ENCODE data around the gene GALNTL6. TPM values are rescaled to one million over a fixed set of nuclear protein-coding genes. Genes with fewer than 3 reads are reported as not detected.

Gene GALNTL6
- polyA plus RNA-seq, 3 donors, result 0.85 to 3.4 (median 0.98) TPM

DNA sequence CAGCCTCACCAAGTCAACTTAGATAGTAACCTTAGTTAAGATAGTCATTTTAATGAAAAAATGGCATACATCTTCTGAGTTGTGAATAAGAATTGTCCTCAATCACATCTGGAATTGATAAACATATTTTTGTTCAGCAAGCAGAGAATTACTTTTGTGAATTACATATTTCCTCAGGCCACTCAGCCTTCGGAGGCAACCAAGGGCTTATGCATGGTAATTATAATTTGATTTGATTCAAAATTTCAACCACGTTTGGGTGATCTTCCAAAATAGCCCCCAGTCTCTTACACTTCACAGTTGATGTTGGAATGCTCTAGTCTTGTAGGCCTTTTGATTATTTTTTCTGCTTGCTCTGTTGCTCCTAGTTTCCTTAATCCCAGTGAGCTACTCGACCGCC lies 63.4 kb downstream of the GALNTL6 start:
- DNase-seq (ENCODE audit: low read depth in 3 of 3, low spot score in 2 of 3), result no peak

DNA sequence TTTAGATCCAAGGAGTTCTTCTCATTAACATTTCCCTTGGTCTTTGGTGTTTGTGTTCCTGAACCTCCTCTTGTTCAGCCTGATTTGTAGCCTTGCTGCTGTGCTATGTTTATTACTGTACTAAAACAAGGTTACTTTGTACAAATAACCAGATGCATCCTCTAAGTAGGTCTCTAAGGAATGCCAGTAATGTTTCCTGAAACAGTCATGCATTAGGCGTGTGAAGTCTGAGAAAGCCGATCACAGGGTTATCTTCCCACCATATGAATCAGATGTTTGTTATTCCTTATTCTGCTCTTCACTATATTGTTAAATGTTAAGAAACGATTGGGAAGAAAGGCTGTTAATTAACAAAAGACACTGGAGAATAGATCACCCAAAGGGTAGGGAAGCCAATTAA lies 66.9 kb downstream of the GALNTL6 start:
- DNase-seq (ENCODE audit: low read depth in 3 of 3, low spot score in 2 of 3), result no peak

DNA sequence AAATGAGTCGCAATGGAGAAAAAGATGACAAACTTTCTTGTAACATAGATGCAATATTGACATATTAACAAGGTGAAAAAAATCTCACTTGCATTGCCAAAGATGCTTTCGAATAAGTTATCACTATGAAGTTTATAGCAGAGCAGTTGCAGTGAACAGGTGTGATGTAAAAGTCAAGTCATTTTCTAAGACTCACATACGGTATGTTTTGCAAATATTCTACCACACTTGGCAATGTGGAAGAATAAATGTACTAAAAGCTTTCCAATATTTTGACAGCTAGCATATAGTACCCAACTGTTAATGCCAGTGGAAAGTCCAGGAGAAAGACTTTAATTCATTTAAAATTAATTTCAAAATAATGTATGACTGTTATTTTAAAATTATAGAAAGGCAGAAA lies 76.5 kb downstream of the GALNTL6 start:
- DNase-seq (ENCODE audit: low read depth in 3 of 3, low spot score in 2 of 3), result no peak

DNA sequence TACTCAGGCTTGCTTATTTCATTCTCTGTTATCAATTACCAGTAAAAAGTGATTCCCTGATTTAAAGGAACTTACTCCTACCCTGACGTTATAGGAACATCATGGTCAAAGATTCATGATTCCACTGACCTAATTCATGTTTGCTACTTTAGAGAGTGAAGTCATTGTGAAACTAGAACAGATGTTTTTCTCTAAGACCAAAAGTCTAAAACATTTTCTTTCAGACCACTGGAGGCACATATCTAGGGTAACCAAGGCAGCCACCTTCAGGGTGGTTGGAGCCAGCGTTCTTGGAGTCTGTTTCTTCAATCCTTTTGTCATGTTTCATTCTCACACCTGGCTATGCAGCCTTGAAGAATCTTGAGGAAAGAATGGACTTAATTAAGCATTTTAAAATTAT lies 77.8 kb downstream of the GALNTL6 start:
- no peak for DNase-seq (ENCODE audit: low read depth in 3 of 3, low spot score in 2 of 3)

DNA sequence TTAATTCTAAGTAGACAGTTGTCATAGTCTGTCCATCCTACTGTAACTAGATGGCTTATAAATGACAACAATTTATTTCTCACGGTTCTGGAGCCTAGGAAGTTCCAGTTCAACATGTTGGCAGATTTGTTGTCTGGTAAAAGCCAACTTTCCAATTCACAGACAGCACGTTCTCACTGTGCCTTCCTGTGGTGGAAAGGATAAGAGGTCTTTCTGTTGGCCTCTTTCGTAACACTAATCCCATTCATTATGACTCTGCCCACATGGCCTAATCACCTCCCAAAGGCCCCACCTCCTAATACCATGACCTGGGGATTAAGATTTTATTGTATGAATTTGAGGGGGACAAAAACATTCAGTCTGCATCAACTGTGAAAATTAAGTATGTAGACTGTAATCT lies 83.2 kb downstream of the GALNTL6 start:
- DNase-seq (ENCODE audit: low read depth in 3 of 3, low spot score in 2 of 3), result no peak

DNA sequence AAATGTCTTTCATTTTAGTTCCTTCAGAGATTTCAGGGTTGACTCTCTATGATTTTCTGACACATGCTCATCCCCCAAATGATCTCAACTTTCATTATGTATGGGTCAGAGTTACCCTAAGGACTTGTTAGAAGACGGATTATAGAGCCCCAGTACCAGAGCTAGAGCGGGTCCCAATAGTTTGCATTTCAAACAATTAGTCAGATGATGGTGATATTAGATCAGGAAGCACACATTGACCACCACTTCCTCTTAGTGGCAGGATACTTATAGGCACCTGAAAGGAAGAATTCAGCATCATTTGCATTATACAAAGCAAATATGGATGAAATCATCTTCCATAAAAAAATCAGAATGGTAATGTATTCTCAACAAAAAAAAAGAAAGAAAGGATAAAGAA lies 106.1 kb downstream of the GALNTL6 start:
- no peak for DNase-seq (ENCODE audit: low read depth in 3 of 3, low spot score in 2 of 3)

DNA sequence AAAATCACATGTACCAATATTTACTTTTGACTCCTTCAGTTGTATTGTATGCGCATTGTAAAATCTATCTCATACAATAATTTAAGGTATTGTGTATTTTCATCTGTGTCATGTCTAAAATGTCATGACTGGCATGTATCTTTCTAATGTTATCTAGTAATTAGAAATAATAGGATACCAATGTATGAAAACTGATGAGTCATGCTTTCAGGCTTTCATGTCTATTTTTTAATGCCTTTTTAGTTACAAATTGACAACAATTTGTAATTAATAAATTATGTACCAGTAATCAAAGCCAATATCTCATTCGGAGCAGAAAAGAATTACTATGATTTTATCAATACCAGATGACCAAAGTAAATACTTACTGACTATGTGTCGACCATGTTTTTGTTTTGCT lies 107.7 kb downstream of the GALNTL6 start:
- DNase-seq (ENCODE audit: low read depth in 3 of 3, low spot score in 2 of 3), result no peak

DNA sequence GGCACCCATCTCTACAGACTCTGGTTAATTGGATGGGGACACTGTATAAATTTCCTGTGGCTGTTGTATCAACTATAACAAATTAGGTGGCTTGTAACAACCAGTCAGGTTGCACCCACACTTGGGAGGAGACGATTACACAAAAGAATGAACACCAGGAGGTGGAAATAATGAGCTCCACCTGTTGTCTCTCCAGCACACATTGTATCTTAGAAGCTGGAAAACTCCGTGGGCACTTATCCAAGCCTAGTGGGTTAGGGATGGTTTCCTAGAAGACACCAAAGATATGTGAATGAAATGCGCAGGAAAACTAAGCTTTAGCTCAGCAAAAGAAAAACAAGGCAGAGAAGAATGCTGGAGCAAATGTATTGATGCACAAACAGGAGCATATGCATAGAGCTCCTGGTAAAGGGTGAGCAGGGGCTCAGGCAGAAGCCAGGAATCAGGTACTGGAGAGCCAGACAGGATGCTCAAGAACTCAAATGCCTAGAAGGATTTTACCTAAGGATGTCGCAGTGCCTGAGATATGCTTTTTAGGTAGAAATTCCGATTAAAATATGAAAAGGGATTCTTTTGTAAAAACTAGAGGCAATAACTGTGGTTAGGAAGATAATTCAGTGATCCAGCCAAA lies 111.7 kb downstream of the GALNTL6 start:
- DNase-seq (ENCODE audit: low read depth in 3 of 3, low spot score in 2 of 3), result no peak

DNA sequence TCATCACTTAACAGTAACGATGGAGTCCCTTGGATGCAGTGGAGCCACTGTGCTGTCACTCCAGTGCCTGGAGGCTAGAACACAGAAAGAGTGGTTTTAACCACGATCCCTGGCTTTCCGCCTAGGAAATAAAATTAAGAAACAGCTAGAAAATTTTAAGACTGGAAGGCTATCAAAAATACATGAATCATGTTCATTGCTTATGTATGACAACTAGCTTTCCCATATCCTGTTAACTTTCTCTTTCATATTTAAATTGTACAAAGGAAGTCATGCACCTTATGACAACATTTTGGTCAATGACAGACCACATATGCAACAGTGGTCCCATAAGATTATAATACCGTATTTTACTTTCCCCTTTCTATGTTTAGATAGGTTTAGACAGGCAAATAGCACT lies 115.1 kb downstream of the GALNTL6 start:
- no peak for DNase-seq (ENCODE audit: low read depth in 3 of 3, low spot score in 2 of 3)

DNA sequence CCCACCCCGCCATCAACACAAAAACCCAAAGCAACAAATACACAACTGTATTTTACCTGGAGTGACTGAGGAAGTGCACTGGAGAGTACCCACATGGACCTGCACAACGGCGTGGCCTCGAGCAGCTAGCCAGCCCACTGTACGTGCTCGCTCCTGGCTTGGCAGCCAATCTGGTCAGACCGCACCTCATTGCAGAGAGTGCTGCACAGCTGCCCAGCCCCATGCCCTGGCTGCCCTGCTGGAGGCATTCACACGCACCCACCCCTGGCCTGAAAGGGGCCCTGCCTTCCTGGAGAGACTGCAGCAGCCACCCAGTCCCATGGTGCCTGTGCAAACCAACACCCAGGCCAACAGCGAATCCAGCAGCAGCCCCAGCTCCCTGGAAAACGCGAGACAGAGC lies 116.3 kb downstream of the GALNTL6 start:
- DNase-seq (ENCODE audit: low read depth in 3 of 3, low spot score in 2 of 3), result no peak

DNA sequence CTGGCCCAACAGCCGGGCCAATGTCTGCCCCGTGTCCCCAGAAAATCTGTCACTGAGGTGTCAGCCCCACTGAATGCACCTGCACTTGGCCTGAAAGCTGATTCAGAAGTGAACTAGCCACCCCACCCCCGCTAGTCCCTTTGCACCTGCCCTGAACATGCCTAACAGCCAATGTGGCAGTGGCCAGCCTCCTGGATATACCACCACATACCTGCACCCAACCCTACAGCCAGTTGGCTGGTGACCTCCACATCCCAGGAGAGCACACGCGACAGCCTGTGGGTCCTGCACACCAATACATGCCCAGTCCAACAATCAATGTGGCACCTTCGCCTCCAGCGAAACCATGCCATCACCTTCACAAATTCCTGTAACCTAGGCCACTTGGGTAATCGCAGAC lies 116.7 kb downstream of the GALNTL6 start:
- DNase-seq (ENCODE audit: low read depth in 3 of 3, low spot score in 2 of 3), result no peak

DNA sequence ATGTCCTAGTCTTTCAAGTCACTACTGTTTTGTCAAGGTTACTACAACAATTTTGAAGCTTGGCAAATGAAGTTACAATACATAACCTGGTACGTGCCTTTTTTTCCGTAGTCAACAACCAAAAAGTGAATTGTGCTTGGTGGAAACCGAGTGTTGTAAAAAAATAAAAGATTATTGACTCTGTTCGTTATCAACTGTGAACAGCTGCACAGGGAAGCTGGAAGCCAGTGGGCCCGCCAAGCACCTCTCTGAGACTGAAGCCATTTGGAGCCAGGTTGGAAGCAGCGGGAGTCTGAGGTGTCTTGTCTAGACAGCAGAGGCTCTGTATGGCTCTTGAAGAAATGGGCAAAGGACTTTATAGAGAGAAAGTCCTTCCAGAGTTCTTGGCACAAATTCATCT lies 119.0 kb downstream of the GALNTL6 start:
- DNase-seq (ENCODE audit: low read depth in 3 of 3, low spot score in 2 of 3), result no peak

DNA sequence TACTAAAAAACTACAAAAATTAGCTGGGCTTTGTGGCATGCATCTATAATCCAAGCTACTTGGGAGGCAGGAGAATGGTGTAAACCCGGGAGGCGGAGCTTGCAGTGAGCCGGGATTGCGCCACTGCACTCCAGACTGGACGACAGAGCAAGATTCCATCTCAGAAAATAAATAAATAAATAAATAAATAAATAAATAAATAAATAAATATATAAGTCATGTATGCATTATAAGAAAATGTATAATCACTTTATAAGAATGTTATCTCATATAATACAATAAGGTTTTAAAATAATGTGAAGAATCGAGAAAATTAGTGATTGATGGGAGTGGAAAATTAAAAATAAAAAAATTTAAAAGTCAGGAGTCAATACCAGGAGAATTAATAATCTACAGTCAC lies 127.5 kb downstream of the GALNTL6 start:
- DNase-seq (ENCODE audit: low read depth in 3 of 3, low spot score in 2 of 3), result no peak

DNA sequence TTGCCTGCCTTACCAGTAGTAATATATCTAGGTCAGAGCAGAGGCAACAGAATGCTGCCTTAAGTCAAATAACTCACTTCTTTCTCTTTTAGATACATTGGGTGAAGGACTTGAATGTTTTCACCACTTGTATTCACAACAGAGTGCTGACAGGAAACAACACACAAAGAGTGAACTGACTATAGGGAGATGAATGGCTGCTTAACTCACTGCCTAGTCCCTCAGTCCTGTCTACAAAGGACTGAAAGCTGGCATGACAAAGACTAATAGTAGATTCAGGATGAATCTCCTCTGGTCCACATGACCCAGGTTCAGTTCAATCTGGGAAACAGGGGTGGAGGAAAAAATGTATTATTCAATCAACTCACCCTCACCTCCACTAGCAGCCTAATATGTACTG lies 134.2 kb downstream of the GALNTL6 start:
- DNase-seq (ENCODE audit: low read depth in 3 of 3, low spot score in 2 of 3), result no peak

DNA sequence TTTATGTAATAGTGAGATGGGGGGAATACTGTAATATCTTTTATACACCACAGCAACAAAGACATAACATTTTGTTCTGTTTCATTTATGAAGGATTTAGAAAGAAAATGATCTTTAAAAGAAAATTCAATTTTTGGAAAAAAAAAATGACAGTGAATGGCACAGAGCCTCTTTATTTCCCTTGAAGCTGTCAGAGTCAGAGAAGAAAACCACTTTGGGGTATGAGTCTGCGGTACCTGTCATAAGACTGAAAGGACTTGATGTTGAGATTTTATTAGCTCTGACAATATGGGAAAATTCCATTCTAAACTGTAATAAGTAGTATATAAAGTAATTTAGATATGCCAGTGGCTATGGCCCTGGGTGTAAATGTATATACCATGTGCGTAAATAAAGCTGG lies 134.8 kb downstream of the GALNTL6 start:
- no peak for DNase-seq (ENCODE audit: low read depth in 3 of 3, low spot score in 2 of 3)

DNA sequence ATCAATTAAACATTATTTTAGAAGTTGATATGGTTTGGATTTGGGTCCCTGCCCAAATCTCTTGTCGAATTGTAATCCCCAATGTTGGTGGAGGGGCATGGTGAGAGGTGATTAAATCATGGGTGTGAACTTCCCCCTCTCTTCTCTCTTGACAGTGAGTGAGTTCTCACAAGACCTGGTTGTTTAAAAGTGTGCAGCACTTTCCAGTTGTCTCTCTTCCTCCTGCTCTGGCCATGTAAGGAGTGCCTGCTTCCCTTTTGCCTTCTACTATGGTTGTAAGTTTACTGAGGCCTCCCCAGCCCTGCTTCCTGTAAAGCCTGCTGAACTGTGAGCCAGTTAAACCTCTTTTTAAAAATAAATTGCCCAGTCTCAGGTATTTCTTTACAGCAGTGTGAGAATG lies 141.4 kb downstream of the GALNTL6 start:
- no peak for DNase-seq (ENCODE audit: low read depth in 3 of 3, low spot score in 2 of 3)

DNA sequence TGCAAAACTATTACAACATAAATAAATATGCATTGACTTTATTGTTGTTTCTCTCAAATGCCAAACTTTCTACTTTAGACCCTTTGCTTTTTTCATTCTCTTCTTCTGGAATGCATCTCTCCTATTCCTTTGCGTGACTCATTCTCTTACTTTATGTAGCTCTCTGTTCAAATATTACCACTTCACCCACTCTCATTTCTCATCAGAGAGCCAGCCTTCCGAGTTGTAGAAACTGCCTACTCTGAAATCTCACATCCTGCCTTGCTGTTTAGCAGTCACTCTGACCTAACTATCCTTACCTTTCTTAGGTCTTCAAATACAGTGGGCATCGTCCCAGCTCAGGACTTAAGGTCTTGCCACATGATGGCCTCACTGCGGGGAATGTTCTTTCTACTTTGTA lies 143.5 kb downstream of the GALNTL6 start:
- DNase-seq (ENCODE audit: low read depth in 3 of 3, low spot score in 2 of 3), result no peak

DNA sequence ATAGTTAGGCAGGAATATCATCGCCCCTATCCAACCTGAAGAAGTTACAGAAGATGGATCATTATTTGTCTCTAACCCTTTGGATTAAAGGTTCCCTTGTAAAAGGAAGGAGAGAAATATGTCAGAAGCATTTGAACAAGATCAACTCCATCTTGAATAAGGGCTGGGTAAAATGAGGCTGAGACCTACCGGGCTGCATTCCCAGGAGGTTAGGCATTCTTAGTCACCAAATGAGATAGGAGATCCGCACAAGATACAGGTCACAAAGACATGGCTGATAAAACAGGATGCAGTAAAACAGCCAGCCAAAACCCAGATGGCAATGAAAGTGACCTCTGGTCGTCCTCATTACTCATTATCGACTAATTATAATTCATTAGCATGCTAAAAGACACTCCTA lies 148.9 kb downstream of the GALNTL6 start:
- DNase-seq (ENCODE audit: low read depth in 3 of 3, low spot score in 2 of 3), result no peak

DNA sequence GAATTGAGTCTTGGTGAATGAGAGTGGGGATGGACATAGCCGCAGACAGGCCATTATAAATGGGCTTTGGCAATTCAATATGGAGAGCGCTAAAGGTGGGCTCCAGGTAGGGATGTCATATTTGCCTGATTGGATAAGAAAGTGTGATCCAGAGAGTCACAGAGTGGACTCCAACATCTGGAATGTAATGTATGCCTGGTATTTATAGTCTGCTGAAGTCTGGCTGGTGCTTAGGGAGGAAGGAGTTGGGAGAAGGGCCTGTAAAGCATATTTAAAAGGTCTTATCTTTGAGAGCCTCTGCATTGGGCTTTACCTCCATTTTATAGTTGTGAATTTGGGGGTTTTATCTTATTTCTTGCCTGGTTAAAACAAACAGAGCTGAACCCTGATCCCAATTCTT lies 153.2 kb downstream of the GALNTL6 start:
- DNase-seq (ENCODE audit: low read depth in 3 of 3, low spot score in 2 of 3), result no peak

DNA sequence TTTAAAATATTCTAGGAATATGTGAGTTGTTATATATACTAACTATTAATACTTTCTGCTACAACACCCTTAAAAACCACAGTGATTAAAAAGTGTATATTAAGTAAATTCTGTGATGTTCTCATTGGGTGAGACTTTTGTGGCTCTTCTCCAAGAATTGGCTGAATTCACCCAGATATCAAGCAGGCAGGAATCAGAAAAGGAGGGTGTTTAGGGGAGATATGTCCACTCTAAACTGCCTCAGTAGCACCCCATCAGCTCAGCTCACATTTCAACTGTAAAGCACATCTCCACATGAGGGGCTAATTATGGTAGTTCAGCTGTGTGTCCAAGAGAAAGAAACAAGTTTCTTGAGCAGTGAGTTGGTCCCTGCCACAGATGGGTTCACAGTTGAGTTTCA lies 165.0 kb downstream of the GALNTL6 start:
- DNase-seq (ENCODE audit: low read depth in 3 of 3, low spot score in 2 of 3), result no peak

DNA sequence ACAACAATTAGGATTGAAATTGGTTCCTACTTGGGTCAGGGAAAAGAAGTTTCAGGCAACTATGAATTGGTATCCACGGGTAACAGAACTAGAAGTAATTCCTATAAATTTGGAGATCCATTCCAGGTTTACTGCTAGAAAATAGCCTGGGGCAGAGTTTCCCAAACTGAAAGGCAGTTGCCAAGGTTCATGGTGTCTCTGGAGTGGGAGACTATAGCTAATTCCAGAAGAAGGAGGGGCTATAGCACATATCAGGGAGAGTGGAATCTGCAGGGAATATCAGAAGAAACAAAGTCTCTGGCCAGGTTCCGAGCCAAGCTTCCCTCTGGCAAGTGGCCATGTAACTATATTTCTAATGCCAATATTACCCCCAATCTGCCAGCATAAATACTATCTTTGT lies 166.3 kb downstream of the GALNTL6 start:
- DNase-seq (ENCODE audit: low read depth in 3 of 3, low spot score in 2 of 3), result no peak

DNA sequence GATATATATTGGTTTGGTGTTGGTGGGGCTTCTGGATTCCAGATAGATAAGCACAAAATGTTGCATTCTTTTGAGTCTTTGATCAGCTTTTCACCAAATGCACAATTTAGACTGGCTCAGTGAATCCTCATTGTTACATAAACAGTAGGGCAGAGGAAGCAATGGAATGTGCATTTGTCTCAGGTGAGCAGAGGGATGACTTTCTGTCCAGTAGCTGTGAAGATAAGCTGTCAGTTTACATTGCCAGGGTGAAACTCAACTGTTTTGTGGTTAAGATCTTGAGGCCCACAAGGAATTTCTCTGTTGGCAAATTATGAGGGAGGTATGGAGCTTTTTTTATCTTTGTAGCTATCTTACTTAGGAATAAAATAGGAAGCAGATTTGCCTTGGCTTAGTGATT lies 168.0 kb downstream of the GALNTL6 start:
- DNase-seq (ENCODE audit: low read depth in 3 of 3, low spot score in 2 of 3), result no peak

Data from right renal cortex interstitium (tissue), 3 donors.